NCI-H2107 treated with DMSO at 0.1 percent for 48 hours (cell line): ENCODE measurements around the gene GPSM3.
"Not testable (repeated sequence)": the region's sequence is repeated elsewhere in the genome, so short reads cannot be mapped to it uniquely, and the experiment has no call there.

Experiments used
- DNase-seq: peaks from one replicate; lab custom pipeline; 2025; ENCODE audit not compliant: unreplicated experiment; lab: John Stamatoyannopoulos, UW

The GPSM3 gene, protein sequence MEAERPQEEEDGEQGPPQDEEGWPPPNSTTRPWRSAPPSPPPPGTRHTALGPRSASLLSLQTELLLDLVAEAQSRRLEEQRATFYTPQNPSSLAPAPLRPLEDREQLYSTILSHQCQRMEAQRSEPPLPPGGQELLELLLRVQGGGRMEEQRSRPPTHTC

GRCh38 chr6:32192608-32193039 is at the start of gene GPSM3:
Gene GPSM3, minus strand, starts transcription at chr6:32192643. Its CDS starts 130 bp downstream, at chr6:32192513.
- DNase-seq, result no peak

GRCh38 chr6:32240686-32241085 is 48.2 kb upstream of the GPSM3 start:
- no peak for DNase-seq

- no peak for DNase-seq
Measured at GRCh38 chr6:32239462-32239861, 47.0 kb upstream of the GPSM3 start.

DNA sequence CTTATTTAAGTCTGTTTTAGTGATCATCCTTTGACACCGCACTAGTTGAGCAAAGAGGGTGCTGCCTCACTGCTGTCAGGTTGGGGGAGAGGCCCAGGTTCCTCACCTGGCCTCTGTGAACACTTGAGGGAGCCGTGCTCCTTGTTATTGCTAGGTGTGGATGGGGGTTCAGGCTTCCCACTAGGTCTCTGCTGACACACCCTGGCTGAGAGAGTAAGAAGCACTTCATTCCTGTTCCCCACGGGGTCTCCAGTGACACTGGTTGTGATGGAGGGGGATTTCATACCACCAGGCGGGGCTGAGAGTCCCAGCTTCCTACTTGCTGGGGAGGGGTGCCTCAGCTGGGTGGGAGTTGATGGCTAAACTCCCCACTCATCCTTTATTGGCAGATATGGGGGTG is 42.5 kb upstream of the GPSM3 start:
- DNase-seq, result no peak

GRCh38 chr6:32226434-32226833 is 34.0 kb upstream of the GPSM3 start:
- DNase-seq, result no peak

DNA sequence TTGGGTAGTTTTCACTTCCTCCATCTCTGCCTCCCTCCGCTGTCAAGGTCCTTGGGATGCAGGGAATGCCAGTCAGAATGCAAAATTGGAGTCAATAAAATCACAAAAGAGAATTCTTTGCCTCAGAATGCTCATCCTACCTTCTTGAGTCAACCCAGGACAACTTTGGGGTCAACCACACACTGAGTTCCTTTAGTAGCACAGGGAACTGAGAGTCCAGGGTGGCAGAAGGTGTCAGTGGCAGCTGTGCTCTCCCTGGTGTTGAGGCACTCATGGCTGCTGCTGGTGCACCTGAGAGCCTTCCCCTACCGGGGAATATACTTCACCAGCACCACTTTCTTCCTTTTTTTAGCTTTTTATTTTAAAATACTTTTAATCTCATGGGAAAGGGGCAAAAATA is 32.3 kb upstream of the GPSM3 start:
- DNase-seq, result no peak

- no peak for DNase-seq
Measured at GRCh38 chr6:32223258-32224235, 31.1 kb upstream of the GPSM3 start, which contains the start of gene NOTCH4. Gene NOTCH4, minus strand, starts transcription at chr6:32224067. Its CDS starts 139 bp downstream, at chr6:32223928.

DNA sequence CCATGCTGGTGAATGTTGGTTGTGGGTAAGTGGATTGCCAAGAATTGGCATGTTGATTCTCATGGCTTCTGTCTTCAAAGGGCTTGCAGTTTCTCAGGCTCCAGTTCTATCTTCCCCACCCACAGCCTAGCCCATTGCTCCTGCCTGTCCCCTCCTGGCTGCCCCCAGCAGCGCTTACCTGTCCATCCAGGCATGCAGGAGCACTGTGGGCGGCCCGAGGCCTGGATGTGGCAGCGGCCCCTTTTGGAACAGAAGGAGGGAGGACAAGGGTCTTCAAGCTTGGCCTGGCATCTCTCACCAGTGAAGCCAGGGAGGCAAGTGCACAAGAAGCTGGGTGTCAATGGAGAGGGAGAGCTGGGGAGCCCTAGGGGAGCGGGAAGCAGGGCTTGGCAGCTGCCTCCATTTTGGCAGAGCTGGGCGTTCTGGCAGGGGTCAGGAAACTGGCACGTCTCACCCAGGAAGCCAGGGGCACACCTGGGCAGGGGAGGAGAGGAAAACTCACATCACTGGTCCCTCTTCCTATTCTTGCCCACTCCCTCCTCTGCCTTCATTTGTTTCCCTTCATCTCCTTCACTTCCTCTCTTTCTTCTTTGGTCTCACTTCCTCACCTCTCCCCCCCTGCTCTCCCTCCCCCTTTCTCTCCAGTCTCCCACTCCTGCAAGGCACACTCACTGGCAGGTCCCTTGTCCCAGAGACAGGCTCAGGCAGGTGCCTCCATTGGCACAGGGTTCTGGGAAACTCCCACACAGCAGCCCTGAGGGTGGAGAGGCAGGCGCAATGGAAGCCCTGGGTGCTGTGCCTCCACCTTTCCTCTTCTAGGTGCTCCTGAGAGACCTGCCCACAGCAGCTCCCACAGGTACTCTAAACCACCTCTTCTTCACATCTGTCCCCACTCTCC is 30.1 kb upstream of the GPSM3 start:
- no peak for DNase-seq

- no peak for DNase-seq
Measured at GRCh38 chr6:32220021-32220420, 27.6 kb upstream of the GPSM3 start.

GRCh38 chr6:32218167-32218566 is 25.7 kb upstream of the GPSM3 start:
- DNase-seq, result no peak

DNA sequence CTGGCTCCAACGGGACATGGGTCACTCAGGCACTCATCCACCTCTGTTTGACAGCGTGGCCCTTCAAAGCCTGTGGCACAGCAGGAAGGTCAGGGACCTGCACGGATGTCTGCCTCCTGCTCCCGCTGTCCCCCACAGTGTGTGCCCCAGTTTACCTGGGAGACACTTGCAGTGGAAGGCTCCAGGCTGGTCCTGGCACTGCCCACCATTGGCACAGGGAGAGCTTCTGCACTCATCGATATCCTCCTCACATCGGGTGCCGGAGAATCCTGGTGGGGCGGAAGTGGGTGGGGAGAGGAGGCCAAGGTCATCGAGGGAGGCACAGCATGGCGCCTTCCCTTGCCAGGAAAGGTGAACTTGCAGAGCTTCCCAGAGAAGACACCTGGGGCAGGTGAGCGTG is 24.6 kb upstream of the GPSM3 start:
- no peak for DNase-seq

DNA sequence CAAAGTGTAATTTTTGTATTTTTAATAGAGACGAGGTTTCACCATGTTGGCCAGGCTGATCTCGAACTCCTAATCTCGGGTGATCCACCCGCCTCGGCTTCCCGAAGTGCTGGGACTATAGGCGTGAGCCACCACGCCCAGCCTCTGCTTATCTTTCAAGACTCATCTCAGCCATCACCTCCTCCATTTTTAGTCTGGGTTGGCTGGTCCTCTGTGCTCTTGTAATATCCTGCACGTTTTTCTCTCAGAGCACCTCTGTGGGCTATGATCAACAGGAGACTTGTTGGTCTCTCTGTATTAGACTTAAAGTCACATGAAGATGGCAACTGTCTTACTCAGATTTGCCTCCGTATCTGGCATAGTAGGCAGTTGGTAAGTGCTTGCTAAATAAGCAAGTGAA is 23.8 kb upstream of the GPSM3 start:
- no peak for DNase-seq

- DNase-seq, result no peak
Measured at GRCh38 chr6:32215617-32216016, 23.2 kb upstream of the GPSM3 start.

GRCh38 chr6:32214126-32214525 is 21.7 kb upstream of the GPSM3 start:
- DNase-seq, result no peak

GRCh38 chr6:32213649-32214048 is 21.2 kb upstream of the GPSM3 start:
- no peak for DNase-seq

DNA sequence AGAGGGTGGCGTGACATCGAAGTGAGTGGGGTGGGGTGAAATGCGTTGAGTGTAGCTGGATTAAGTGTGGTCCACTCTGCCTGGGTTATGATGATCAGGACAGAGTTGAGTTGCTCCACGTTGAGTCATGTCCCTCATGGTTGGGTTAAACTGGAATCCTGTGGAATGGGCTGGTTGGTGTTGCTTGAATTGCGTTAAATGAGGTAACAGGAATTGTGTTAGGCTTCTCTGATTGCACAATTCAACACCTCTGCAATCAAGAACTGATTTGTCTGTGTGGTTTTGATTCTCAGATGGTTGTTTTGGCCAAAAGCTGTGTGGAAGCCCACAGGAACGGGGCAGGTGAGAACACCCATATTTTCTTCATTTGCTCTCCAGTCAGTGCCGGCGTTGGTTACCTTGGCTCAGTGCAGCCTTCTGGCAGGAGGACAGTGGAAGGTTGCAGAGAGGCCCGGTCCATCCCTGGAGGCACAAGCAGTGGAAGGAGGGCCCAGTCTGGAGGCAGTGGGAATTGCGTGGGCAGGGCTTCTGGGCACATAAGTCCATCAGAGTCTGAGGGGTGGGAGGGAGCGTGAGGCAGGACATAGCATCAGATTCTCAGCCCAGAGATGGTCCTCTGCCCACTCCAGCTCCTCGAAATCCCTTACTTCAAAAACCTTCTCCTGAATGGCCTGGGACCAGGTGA is 19.8 kb upstream of the GPSM3 start:
- DNase-seq, result no peak

DNA sequence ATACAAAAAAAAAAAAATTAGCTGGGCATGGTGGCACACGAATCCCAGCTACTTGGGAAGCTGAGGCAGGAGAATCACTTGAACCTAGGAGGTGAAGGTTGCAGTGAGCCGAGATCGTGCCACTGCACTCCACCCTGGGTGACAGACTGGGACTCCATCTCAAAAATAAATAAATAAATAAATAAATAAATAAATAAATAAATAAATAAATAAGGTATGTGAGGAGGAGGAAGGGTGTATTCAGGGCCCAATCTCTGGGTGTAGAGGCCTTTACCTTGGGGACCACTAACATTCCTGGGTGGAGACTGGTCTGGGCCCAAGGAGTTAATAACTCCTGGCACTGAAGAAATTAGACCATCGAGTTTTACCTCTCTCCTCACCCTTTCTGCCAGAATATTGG is 19.0 kb upstream of the GPSM3 start:
- not testable (repeated sequence) for DNase-seq

- DNase-seq, result no peak
Measured at GRCh38 chr6:32210191-32210601, 17.8 kb upstream of the GPSM3 start.

GRCh38 chr6:32208996-32209395 is 16.6 kb upstream of the GPSM3 start:
- no peak for DNase-seq

GRCh38 chr6:32204268-32204715 is 11.8 kb upstream of the GPSM3 start:
- DNase-seq, result no peak
